Ramos (cell line): ENCODE data around the gene TBC1D9B.

ENCODE experiments used
- in situ Hi-C: fragments of 300-500 bp; cut with MboI; formaldehyde crosslinking; loops from one replicate; pipeline ENCODE4 v1.14.3; 2022; ENCODE audit warnings: low sequenced_read_pairs; ENCODE audit not compliant: unreplicated experiment

The TBC1D9B gene

GRCh38 chr5:179823937-179824744 lies 83.6 kb downstream of the TBC1D9B start:
- in situ Hi-C loops = no loop called here

- in situ Hi-C loops = no loop called here
Observed at GRCh38 chr5:179822444-179822990, 85.2 kb downstream of the TBC1D9B start.

GRCh38 chr5:179822059-179822432 lies 85.7 kb downstream of the TBC1D9B start:
- in situ Hi-C loops = no loop called here

- in situ Hi-C loops = no loop called here
Observed at GRCh38 chr5:179821298-179822058, 86.2 kb downstream of the TBC1D9B start.

GRCh38 chr5:179820483-179821297 lies 87.0 kb downstream of the TBC1D9B start, which contains the start of gene SQSTM1:
SQSTM1 (plus strand) TSS chr5:179820905; CDS start chr5:179820937, 32 bp downstream.
- in situ Hi-C loops = no loop called here

GRCh38 chr5:179820127-179820482 lies 87.6 kb downstream of the TBC1D9B start:
- in situ Hi-C loops = no loop called here

- in situ Hi-C loops = no loop called here
Observed at GRCh38 chr5:179819296-179820126, 88.2 kb downstream of the TBC1D9B start.

GRCh38 chr5:179818746-179819295 lies 88.9 kb downstream of the TBC1D9B start:
- in situ Hi-C loops = no loop called here

GRCh38 chr5:179817890-179818745 lies 89.6 kb downstream of the TBC1D9B start:
- in situ Hi-C loops = no loop called here

- in situ Hi-C loops = no loop called here
Observed at GRCh38 chr5:179817470-179817840, 90.2 kb downstream of the TBC1D9B start.

- in situ Hi-C loops = no loop called here
Observed at GRCh38 chr5:179816796-179817469, 90.8 kb downstream of the TBC1D9B start.

- in situ Hi-C loops = no loop called here
Observed at GRCh38 chr5:179816401-179816795, 91.3 kb downstream of the TBC1D9B start.

- in situ Hi-C loops = no loop called here
Observed at GRCh38 chr5:179815491-179816249, 92.0 kb downstream of the TBC1D9B start.

- in situ Hi-C loops = no loop called here
Observed at GRCh38 chr5:179814090-179814489, 93.6 kb downstream of the TBC1D9B start.

GRCh38 chr5:179812997-179813607 lies 94.6 kb downstream of the TBC1D9B start:
- in situ Hi-C loops = no loop called here

- in situ Hi-C loops = no loop called here
Observed at GRCh38 chr5:179812135-179812825, 95.4 kb downstream of the TBC1D9B start.
